ENCODE data around the gene POLR2I. TPM values are rescaled to one million over a fixed set of nuclear protein-coding genes. Genes with fewer than 3 reads are reported as not detected.

POLR2I gene
- total RNA-seq, 1 donor from 2014 or later: 51.8 TPM

DNA sequence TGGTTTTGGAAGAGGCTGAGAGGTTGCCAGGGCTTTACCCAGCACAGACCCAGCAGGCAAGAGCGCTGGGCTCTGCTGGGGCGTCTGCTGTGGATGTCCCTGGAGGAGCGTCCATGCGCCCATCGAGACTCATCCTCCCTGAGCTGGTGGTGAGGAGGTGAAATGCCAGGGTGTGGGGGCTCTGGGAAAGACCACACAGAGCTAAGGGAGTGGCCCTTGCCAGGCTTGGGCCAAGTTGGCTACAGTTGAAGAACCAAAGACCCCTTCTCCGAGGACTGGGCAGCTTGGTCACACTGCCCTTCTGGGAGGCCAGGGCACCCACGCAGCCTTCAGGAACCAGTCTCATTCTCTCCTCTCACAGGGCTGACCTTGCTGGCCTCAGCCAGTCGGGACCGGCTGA, 28.3 kb downstream of the POLR2I start:
- TF ChIP-seq, protein P1, sequence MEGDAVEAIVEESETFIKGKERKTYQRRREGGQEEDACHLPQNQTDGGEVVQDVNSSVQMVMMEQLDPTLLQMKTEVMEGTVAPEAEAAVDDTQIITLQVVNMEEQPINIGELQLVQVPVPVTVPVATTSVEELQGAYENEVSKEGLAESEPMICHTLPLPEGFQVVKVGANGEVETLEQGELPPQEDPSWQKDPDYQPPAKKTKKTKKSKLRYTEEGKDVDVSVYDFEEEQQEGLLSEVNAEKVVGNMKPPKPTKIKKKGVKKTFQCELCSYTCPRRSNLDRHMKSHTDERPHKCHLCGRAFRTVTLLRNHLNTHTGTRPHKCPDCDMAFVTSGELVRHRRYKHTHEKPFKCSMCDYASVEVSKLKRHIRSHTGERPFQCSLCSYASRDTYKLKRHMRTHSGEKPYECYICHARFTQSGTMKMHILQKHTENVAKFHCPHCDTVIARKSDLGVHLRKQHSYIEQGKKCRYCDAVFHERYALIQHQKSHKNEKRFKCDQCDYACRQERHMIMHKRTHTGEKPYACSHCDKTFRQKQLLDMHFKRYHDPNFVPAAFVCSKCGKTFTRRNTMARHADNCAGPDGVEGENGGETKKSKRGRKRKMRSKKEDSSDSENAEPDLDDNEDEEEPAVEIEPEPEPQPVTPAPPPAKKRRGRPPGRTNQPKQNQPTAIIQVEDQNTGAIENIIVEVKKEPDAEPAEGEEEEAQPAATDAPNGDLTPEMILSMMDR (IDR thresholded peaks at IDR 0.05; ENCODE audit: unreplicated experiment): no peak
- Mint-ChIP-seq H3K4me1 (no peaks in the 10 kb centered on the region), H3K27ac (no peak overlapping the region), H3K36me3 (peaks cover 7% of the 10 kb centered on the region), H3K9me3 (no peaks in the 10 kb centered on the region), H3K4me3 (no peak overlapping the region), H3K27me3 (ENCODE audit: low read depth) (no peaks in the 10 kb centered on the region)
- no peak for DNase-seq (ENCODE audit: low spot score in 2 of 2, unreplicated experiment in 2 of 2)

DNA sequence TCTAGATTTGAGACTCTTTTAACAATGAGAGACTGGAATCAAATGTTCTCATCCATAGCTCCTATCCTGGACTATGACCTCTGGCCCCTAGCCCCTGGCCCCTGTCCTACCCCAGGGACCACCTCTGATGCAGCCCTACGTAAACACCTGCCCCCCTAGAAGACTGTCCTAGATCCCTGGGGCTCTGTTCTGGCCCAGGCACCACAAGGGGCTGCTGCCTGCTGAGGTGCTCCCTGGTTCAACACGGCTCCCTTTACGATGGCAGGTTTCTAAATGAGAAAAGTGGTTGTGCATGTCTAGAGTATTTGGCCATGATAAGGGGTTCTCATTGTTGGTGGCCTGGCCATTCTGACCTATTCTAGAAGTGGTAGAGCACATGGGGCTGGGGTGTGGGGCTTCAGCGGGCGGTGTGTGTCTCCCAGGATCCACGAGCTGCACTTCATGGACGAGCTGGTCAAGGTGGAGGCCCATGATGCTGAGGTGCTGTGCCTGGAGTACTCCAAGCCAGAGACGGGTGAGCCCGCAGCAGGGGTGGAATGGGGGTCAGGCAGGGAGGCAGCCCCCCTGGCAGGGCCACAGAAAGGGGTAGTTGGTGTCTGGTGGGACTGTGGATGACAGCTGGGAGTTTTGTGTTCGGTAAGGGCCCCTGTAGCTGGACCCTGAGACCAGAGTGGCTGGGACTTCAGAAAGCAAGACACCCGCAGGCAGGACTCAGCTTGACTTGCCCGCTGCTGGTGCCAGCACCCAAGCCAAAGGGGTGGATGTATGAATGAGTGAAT, 30.3 kb downstream of the POLR2I start:
- no peak for DNase-seq (ENCODE audit: low spot score in 2 of 2, unreplicated experiment in 2 of 2)
- Mint-ChIP-seq H3K4me1 (no peaks in the 10 kb centered on the region), H3K27me3 (ENCODE audit: low read depth) (no peaks in the 10 kb centered on the region), H3K36me3 (peaks cover 3% of the 10 kb centered on the region), H3K4me3 (no peak overlapping the region), H3K27ac (no peak overlapping the region), H3K9me3 (no peaks in the 10 kb centered on the region)
- TF ChIP-seq, protein P1 (IDR thresholded peaks at IDR 0.05; ENCODE audit: unreplicated experiment): no peak

DNA sequence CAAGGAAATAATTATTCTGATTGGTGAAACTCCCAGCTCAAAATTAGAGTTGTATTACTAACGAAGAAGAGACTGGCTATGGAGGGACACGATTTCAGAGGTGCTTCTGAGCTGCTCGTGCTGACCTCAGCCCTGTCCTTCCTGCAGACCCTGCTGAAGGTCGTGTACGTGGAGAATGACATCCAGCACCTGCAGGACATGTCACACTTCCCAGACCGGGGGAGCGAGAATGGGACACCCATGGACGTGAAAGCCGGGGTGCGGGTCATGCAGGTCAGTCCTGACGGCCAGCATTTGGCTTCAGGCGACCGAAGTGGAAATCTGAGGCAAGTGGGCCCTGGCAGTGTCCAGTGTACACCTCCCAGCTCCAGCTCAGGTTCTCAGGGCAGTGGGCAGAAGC, 31.8 kb downstream of the POLR2I start:
- Mint-ChIP-seq H3K36me3 (peaks cover 3% of the 10 kb centered on the region), H3K27me3 (ENCODE audit: low read depth) (no peaks in the 10 kb centered on the region), H3K9me3 (no peaks in the 10 kb centered on the region), H3K4me3 (no peak overlapping the region), H3K27ac (no peak overlapping the region), H3K4me1 (no peaks in the 10 kb centered on the region)
- TF ChIP-seq, protein P1 (IDR thresholded peaks at IDR 0.05; ENCODE audit: unreplicated experiment): no peak
- no peak for DNase-seq (ENCODE audit: low spot score in 2 of 2, unreplicated experiment in 2 of 2)

DNA sequence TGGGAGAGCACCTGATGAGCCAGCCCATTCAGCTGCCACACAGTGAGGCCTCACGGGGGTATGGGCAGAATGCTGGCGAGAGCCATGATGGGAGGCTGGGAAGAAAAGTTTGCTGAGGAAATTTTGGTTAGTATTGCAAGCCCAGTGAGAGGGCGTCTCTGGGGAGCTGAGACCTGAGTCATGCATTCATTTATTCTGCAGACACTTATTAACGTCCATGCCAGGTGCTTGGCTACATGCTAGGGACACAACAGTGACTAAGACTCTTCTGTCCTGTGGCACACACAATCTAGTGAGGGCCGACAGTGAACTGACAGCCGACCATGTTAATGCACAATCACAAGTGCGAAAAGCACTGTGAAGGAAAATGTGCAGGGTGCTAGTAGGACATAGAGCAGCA, 32.8 kb downstream of the POLR2I start:
- TF ChIP-seq, protein P1 (IDR thresholded peaks at IDR 0.05; ENCODE audit: unreplicated experiment): no peak
- Mint-ChIP-seq H3K4me3 (no peak overlapping the region), H3K4me1 (no peaks in the 10 kb centered on the region), H3K27me3 (ENCODE audit: low read depth) (no peaks in the 10 kb centered on the region), H3K27ac (no peak overlapping the region), H3K9me3 (no peaks in the 10 kb centered on the region), H3K36me3 (peaks cover 3% of the 10 kb centered on the region)
- no peak for DNase-seq (ENCODE audit: low spot score in 2 of 2, unreplicated experiment in 2 of 2)

DNA sequence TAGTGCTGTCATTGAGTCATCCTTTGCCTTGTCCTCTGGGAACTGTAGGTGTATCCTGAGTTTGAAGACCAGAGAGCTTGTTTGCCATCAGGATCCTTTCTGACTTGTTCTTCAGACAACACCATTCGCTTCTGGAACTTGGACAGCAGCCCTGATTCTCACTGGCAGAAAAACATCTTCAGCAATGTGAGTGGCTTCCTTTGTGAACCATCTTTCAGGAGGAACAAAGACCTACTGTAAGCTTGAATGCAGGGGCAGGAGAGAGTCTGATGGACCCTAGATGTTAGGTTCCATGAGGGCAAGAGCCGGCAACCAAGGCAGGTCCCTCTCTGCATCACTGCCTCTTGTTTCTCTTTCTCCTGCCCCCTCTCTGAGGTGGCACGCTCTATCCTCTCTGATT, 33.3 kb downstream of the POLR2I start:
- H3K4me3 Mint-ChIP-seq: no peak overlapping the region
- H3K36me3 Mint-ChIP-seq: peaks cover 3% of the 10 kb centered on the region
- H3K9me3 Mint-ChIP-seq: no peaks in the 10 kb centered on the region
- DNase-seq (ENCODE audit: low spot score in 2 of 2, unreplicated experiment in 2 of 2): no peak
- no peaks in the 10 kb centered on the region for H3K27me3 Mint-ChIP-seq (ENCODE audit: low read depth)
- H3K27ac Mint-ChIP-seq: no peak overlapping the region
- H3K4me1 Mint-ChIP-seq: no peaks in the 10 kb centered on the region
- TF ChIP-seq, protein P1 (IDR thresholded peaks at IDR 0.05; ENCODE audit: unreplicated experiment): no peak

Measured in mesothelial cell of epicardium (in vitro differentiated cells).